Measurements from ENCODE around the gene PGK1.

Gene PGK1

DNA sequence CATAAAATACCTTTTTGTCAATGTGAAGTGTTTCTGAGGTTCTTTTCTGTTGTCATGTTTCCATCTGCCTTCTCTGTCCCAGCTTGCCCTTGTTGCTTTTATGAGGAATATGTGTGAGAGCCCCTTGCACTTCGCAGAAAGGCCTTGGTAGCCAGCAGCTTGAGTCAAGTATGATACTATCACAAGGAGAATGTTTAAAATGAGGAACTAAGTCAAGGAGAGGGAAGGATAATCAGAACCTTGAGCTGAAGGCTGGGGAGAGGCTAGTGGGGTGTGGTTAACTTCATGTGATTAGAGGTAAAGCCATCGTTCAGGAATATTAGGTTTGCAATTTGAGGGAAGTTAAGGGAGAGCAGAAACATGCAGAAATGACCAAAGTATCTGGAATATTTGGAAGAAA is 12.7 kb downstream of the PGK1 start:
- Histone ChIP-seq H3K36me3 (ENCODE audit: control insufficient read depth, insufficient read depth, low read length) (no peaks in the 10 kb centered on the region), H3K27me3 (ENCODE audit: insufficient read depth, low read length, poor library complexity) (no peaks in the 10 kb centered on the region), H3K4me1 (ENCODE audit: control insufficient read depth, low read depth, low read length) (no peaks in the 10 kb centered on the region), H3K27ac (ENCODE audit: low read depth, low read length) (no peak overlapping the region), H3K4ac (ENCODE audit: low read depth, low read length) (no peak overlapping the region), H2AK5ac (ENCODE audit: low read length) (no peak overlapping the region), H3K56ac (ENCODE audit: low read length) (no peak overlapping the region), H3K4me2 (ENCODE audit: low read length) (no peak overlapping the region), H2BK15ac (replicated peaks; ENCODE audit: low read depth) (no peak overlapping the region), H3K9ac (ENCODE audit: low read length) (no peak overlapping the region), H3K23ac (ENCODE audit: low read length) (no peak overlapping the region), H4K8ac (ENCODE audit: low read depth, low read length) (no peak overlapping the region), H4K5ac (ENCODE audit: low read length) (no peak overlapping the region), H2BK120ac (ENCODE audit: low read depth, low read length) (no peak overlapping the region), H3K79me2 (ENCODE audit: control insufficient read depth, insufficient read depth, low read length) (no peaks in the 10 kb centered on the region), H3K4me3 (ENCODE audit: low read length) (no peak overlapping the region), H2BK5ac (ENCODE audit: low read length) (no peak overlapping the region), H3K79me1 (ENCODE audit: low read length) (no peaks in the 10 kb centered on the region), H3K18ac (ENCODE audit: low read length) (no peak overlapping the region)
- no peak for DNase-seq
- WGBS (ENCODE audit: extremely low coverage, insufficient coverage, low lambda C conversion rate) = no CpG with 5 or more reads among the region's 2 CpGs

DNA sequence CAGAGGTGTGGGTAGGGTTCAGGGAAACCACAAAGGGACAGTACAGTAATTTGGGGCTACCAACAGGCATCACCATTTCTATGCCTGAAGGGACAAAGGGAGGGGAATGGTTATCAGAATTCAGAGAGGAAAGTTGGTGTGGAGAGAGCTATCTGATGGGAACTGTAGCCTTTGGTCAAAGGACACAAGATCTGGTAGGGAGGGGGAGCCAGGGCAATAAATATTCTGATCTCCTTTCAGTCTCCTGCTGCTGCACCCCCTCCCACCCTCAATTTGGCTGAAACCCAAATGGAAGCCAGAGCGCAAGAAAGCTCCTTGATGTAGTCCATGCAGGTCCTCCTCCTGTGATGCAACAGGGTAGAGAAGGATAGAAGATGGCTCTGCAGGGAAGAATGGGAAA is 14.6 kb downstream of the PGK1 start:
- DNase-seq = no peak
- no peak overlapping the region for H3K4me2 ChIP-seq (ENCODE audit: low read length)
- H3K23ac ChIP-seq (ENCODE audit: low read length) = no peak overlapping the region
- no peak overlapping the region for H3K4ac ChIP-seq (ENCODE audit: low read depth, low read length)
- H2BK15ac ChIP-seq (replicated peaks; ENCODE audit: low read depth) = no peak overlapping the region
- H3K36me3 ChIP-seq (ENCODE audit: control insufficient read depth, insufficient read depth, low read length) = no peaks in the 10 kb centered on the region
- no peak overlapping the region for H3K18ac ChIP-seq (ENCODE audit: low read length)
- H4K8ac ChIP-seq (ENCODE audit: low read depth, low read length) = no peak overlapping the region
- WGBS (ENCODE audit: extremely low coverage, insufficient coverage, low lambda C conversion rate) = no CpG with 5 or more reads among the region's 1 CpG
- H4K5ac ChIP-seq (ENCODE audit: low read length) = no peak overlapping the region
- no peak overlapping the region for H2BK120ac ChIP-seq (ENCODE audit: low read depth, low read length)
- H2BK5ac ChIP-seq (ENCODE audit: low read length) = no peak overlapping the region
- H3K79me2 ChIP-seq (ENCODE audit: control insufficient read depth, insufficient read depth, low read length) = no peaks in the 10 kb centered on the region
- H3K27me3 ChIP-seq (ENCODE audit: insufficient read depth, low read length, poor library complexity) = no peaks in the 10 kb centered on the region
- H3K56ac ChIP-seq (ENCODE audit: low read length) = no peak overlapping the region
- no peak overlapping the region for H3K9ac ChIP-seq (ENCODE audit: low read length)
- no peak overlapping the region for H3K4me3 ChIP-seq (ENCODE audit: low read length)
- no peaks in the 10 kb centered on the region for H3K79me1 ChIP-seq (ENCODE audit: low read length)
- no peaks in the 10 kb centered on the region for H3K4me1 ChIP-seq (ENCODE audit: control insufficient read depth, low read depth, low read length)
- H2AK5ac ChIP-seq (ENCODE audit: low read length) = no peak overlapping the region
- no peak overlapping the region for H3K27ac ChIP-seq (ENCODE audit: low read depth, low read length)

DNA sequence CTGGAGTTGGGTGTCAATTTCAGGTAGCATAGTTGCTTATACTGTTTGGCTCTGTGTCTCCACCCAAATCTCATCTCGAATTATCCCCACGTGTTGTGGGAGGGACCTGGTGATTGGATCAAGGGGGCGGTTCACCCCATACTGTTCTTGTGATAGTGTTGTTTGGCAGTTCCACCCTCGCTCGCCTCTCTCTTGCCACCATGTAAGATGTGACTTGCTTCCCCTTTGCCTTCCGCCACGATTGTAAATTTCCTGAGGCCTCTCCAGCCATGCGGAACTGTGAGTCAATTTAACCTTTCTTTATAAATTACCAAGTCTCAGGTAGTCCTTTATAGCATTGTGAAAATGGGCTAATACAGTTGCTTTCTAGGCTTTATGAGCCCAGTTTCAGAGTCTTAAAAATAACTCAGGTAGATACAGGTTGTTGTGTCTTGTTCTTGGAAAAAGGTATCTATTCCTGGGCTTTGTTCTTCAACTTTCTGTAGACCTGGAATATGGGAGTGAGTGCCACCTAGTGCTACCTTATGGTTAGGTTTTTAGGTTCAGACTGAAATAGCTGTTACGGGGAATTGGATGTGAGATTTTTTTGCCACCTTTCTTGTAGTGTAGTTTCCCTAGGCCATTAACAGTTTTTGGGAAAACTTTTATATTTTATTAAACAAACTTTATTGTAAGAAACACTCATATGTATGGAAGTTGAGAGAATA is 15.6 kb downstream of the PGK1 start:
- Histone ChIP-seq H3K56ac (ENCODE audit: low read length) (no peak overlapping the region), H2BK15ac (replicated peaks; ENCODE audit: low read depth) (no peak overlapping the region), H2BK5ac (ENCODE audit: low read length) (no peak overlapping the region), H3K27me3 (ENCODE audit: insufficient read depth, low read length, poor library complexity) (no peaks in the 10 kb centered on the region), H4K8ac (ENCODE audit: low read depth, low read length) (no peak overlapping the region), H3K23ac (ENCODE audit: low read length) (no peak overlapping the region), H3K79me2 (ENCODE audit: control insufficient read depth, insufficient read depth, low read length) (no peaks in the 10 kb centered on the region), H3K9ac (ENCODE audit: low read length) (no peak overlapping the region), H2BK120ac (ENCODE audit: low read depth, low read length) (no peak overlapping the region), H3K4me3 (ENCODE audit: low read length) (no peak overlapping the region), H3K4me2 (ENCODE audit: low read length) (no peak overlapping the region), H3K27ac (ENCODE audit: low read depth, low read length) (no peak overlapping the region), H4K5ac (ENCODE audit: low read length) (no peak overlapping the region), H3K4me1 (ENCODE audit: control insufficient read depth, low read depth, low read length) (no peaks in the 10 kb centered on the region), H3K4ac (ENCODE audit: low read depth, low read length) (no peak overlapping the region), H3K36me3 (ENCODE audit: control insufficient read depth, insufficient read depth, low read length) (no peaks in the 10 kb centered on the region), H2AK5ac (ENCODE audit: low read length) (no peak overlapping the region), H3K18ac (ENCODE audit: low read length) (no peak overlapping the region), H3K79me1 (ENCODE audit: low read length) (no peaks in the 10 kb centered on the region)
- peak; percentile 33 for DNase-seq
- whole genome bisulfite sequencing (ENCODE audit: extremely low coverage, insufficient coverage, low lambda C conversion rate) = no CpG with 5 or more reads among the region's 9 CpGs

DNA sequence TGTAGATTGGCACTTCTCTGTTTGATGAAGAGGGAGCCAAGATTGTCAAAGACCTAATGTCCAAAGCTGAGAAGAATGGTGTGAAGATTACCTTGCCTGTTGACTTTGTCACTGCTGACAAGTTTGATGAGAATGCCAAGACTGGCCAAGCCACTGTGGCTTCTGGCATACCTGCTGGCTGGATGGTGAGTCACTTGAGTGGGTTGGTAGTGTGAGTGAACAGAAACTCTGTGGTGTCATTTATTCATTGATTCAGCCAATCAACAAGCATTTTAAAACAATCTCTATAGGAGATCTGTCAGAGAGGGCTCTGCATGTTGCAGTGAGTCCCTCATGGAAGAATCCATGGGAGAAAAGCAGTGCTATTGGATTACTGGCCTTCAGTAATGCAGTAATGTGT is 19.1 kb downstream of the PGK1 start:
- no peaks in the 10 kb centered on the region for H3K4me1 ChIP-seq (ENCODE audit: control insufficient read depth, low read depth, low read length)
- H4K8ac ChIP-seq (ENCODE audit: low read depth, low read length) = no peak overlapping the region
- H3K56ac ChIP-seq (ENCODE audit: low read length) = no peak overlapping the region
- no peak overlapping the region for H4K5ac ChIP-seq (ENCODE audit: low read length)
- no peak overlapping the region for H3K23ac ChIP-seq (ENCODE audit: low read length)
- H2BK120ac ChIP-seq (ENCODE audit: low read depth, low read length) = no peak overlapping the region
- H3K27me3 ChIP-seq (ENCODE audit: insufficient read depth, low read length, poor library complexity) = no peaks in the 10 kb centered on the region
- no peak overlapping the region for H2BK15ac ChIP-seq (replicated peaks; ENCODE audit: low read depth)
- H3K79me2 ChIP-seq (ENCODE audit: control insufficient read depth, insufficient read depth, low read length) = no peaks in the 10 kb centered on the region
- no peak overlapping the region for H3K18ac ChIP-seq (ENCODE audit: low read length)
- H2BK5ac ChIP-seq (ENCODE audit: low read length) = no peak overlapping the region
- H3K4ac ChIP-seq (ENCODE audit: low read depth, low read length) = no peak overlapping the region
- H3K4me3 ChIP-seq (ENCODE audit: low read length) = no peak overlapping the region
- no peaks in the 10 kb centered on the region for H3K36me3 ChIP-seq (ENCODE audit: control insufficient read depth, insufficient read depth, low read length)
- DNase-seq = no peak
- no peaks in the 10 kb centered on the region for H3K79me1 ChIP-seq (ENCODE audit: low read length)
- H2AK5ac ChIP-seq (ENCODE audit: low read length) = no peak overlapping the region
- H3K27ac ChIP-seq (ENCODE audit: low read depth, low read length) = no peak overlapping the region
- H3K4me2 ChIP-seq (ENCODE audit: low read length) = no peak overlapping the region
- no peak overlapping the region for H3K9ac ChIP-seq (ENCODE audit: low read length)

DNA sequence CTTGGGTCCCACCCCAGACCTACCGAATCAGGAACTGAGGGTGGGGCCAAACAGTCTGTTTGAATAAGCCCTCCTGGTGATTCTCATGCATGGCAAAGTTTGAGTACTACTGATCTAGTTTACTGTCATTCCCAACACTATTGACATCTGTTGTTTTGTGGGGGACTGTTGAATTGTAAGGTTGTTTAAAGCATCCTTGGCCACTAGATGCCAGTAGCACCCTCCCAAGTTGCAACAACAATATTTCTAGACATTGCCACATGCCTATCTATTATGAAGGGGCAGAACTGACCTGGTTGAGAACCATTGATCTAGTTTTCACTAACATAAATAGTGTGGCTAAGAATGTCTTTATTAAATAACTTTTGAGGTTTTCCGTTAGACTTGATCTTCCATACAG is 20.3 kb downstream of the PGK1 start:
- Histone ChIP-seq H2BK120ac (ENCODE audit: low read depth, low read length) (no peak overlapping the region), H4K5ac (ENCODE audit: low read length) (no peak overlapping the region), H3K23ac (ENCODE audit: low read length) (no peak overlapping the region), H3K27me3 (ENCODE audit: insufficient read depth, low read length, poor library complexity) (no peaks in the 10 kb centered on the region), H3K4me2 (ENCODE audit: low read length) (no peak overlapping the region), H3K4me3 (ENCODE audit: low read length) (no peak overlapping the region), H3K4me1 (ENCODE audit: control insufficient read depth, low read depth, low read length) (no peaks in the 10 kb centered on the region), H3K79me2 (ENCODE audit: control insufficient read depth, insufficient read depth, low read length) (no peaks in the 10 kb centered on the region), H2BK15ac (replicated peaks; ENCODE audit: low read depth) (no peak overlapping the region), H3K79me1 (ENCODE audit: low read length) (no peaks in the 10 kb centered on the region), H3K4ac (ENCODE audit: low read depth, low read length) (no peak overlapping the region), H4K8ac (ENCODE audit: low read depth, low read length) (no peak overlapping the region), H3K36me3 (ENCODE audit: control insufficient read depth, insufficient read depth, low read length) (no peaks in the 10 kb centered on the region), H3K27ac (ENCODE audit: low read depth, low read length) (no peak overlapping the region), H2BK5ac (ENCODE audit: low read length) (no peak overlapping the region), H3K9ac (ENCODE audit: low read length) (no peak overlapping the region), H3K18ac (ENCODE audit: low read length) (no peak overlapping the region), H3K56ac (ENCODE audit: low read length) (no peak overlapping the region), H2AK5ac (ENCODE audit: low read length) (no peak overlapping the region)
- DNase-seq = peak; percentile 14
- no CpG with 5 or more reads among the region's 2 CpGs for WGBS (ENCODE audit: extremely low coverage, insufficient coverage, low lambda C conversion rate)

DNA sequence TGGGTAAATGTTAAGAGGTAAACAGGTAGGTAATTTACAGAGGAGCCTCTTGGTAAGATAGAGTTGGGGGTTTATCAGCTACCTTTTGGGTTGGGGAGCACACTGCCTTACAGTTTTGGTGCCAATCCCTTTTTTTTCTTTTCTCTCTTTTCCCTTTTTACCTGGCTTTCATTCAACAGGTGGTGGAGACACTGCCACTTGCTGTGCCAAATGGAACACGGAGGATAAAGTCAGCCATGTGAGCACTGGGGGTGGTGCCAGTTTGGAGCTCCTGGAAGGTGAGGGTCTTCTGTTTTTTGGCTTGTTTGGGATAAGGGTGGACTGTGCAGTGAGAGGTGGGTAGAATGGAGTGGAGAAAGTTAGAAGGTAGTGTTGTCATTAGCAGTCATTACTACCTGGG is 21.1 kb downstream of the PGK1 start:
- H3K4ac ChIP-seq (ENCODE audit: low read depth, low read length) = no peak overlapping the region
- no peaks in the 10 kb centered on the region for H3K27me3 ChIP-seq (ENCODE audit: insufficient read depth, low read length, poor library complexity)
- H3K4me2 ChIP-seq (ENCODE audit: low read length) = no peak overlapping the region
- no CpG with 5 or more reads among the region's 1 CpG for WGBS (ENCODE audit: extremely low coverage, insufficient coverage, low lambda C conversion rate)
- DNase-seq = no peak
- H3K4me1 ChIP-seq (ENCODE audit: control insufficient read depth, low read depth, low read length) = no peaks in the 10 kb centered on the region
- H2BK5ac ChIP-seq (ENCODE audit: low read length) = no peak overlapping the region
- no peak overlapping the region for H3K9ac ChIP-seq (ENCODE audit: low read length)
- no peak overlapping the region for H3K4me3 ChIP-seq (ENCODE audit: low read length)
- H2BK15ac ChIP-seq (replicated peaks; ENCODE audit: low read depth) = no peak overlapping the region
- H3K56ac ChIP-seq (ENCODE audit: low read length) = no peak overlapping the region
- no peak overlapping the region for H2BK120ac ChIP-seq (ENCODE audit: low read depth, low read length)
- no peaks in the 10 kb centered on the region for H3K79me2 ChIP-seq (ENCODE audit: control insufficient read depth, insufficient read depth, low read length)
- no peak overlapping the region for H3K23ac ChIP-seq (ENCODE audit: low read length)
- no peak overlapping the region for H3K18ac ChIP-seq (ENCODE audit: low read length)
- no peaks in the 10 kb centered on the region for H3K36me3 ChIP-seq (ENCODE audit: control insufficient read depth, insufficient read depth, low read length)
- H2AK5ac ChIP-seq (ENCODE audit: low read length) = no peak overlapping the region
- H3K27ac ChIP-seq (ENCODE audit: low read depth, low read length) = no peak overlapping the region
- no peaks in the 10 kb centered on the region for H3K79me1 ChIP-seq (ENCODE audit: low read length)
- no peak overlapping the region for H4K5ac ChIP-seq (ENCODE audit: low read length)
- no peak overlapping the region for H4K8ac ChIP-seq (ENCODE audit: low read depth, low read length)

All from mesendoderm (in vitro differentiated cells).